Prostate gland (tissue), 2 donors: ENCODE results near the gene SMIM8.

ENCODE experiments used
- POLR2A ChIP-seq: fragments of 450-650 bp; IDR thresholded peaks from one replicate; pipeline ENCODE4 v1.6.1; 2016; ENCODE audit warnings: antibody characterized with exemption, mild to moderate bottlenecking
- POLR2AphosphoS5 ChIP-seq: sonication (generic); formaldehyde crosslinking; IDR thresholded peaks from one replicate; pipeline ENCODE4 v1.6.1; 2017; ENCODE audit warnings: antibody characterized with exemption
- TF ChIP-seq, protein P1 (sequence below), 4 experiments: fragments of 200-600 bp in 2 of 4; fragments of 450-650 bp in 2 of 4; sonication (generic) in 2 of 4; IDR thresholded peaks; 1 replicate in 3 of 4; 2 replicates in 1 of 4; pipeline ENCODE4 v1.5.1; 2016 to 2019; ENCODE audit warnings: antibody characterized with exemption in 4 of 4, mild to moderate bottlenecking in 2 of 4, moderate library complexity in 2 of 4

DNA sequence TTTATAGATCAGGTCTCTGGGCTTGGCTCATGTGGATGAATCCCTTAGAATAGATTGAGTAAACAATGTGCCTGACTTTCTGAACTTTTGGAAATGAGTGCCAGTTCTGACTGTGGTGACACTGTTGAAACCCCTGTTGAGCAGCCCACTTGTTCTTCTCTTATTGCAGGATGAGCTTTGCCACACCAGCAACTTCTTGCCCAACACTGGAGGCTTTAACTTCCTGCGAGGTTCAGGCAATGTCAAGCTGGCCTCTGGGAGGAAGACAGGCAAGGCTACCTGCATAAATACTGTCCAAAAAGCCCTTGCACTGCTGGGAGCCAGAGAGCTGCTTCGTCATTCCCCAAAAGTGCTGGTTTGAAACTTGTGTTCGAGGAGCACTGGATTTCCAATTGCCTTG lies 32.8 kb upstream of the SMIM8 start:
- TF ChIP-seq POLR2AphosphoS5, result no peak
- TF ChIP-seq, protein P1, sequence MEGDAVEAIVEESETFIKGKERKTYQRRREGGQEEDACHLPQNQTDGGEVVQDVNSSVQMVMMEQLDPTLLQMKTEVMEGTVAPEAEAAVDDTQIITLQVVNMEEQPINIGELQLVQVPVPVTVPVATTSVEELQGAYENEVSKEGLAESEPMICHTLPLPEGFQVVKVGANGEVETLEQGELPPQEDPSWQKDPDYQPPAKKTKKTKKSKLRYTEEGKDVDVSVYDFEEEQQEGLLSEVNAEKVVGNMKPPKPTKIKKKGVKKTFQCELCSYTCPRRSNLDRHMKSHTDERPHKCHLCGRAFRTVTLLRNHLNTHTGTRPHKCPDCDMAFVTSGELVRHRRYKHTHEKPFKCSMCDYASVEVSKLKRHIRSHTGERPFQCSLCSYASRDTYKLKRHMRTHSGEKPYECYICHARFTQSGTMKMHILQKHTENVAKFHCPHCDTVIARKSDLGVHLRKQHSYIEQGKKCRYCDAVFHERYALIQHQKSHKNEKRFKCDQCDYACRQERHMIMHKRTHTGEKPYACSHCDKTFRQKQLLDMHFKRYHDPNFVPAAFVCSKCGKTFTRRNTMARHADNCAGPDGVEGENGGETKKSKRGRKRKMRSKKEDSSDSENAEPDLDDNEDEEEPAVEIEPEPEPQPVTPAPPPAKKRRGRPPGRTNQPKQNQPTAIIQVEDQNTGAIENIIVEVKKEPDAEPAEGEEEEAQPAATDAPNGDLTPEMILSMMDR (IDR thresholded peaks at IDR 0.05), result no peak
- TF ChIP-seq POLR2A, result no peak
